Measurements from ENCODE around the gene OR7A10.

Gene OR7A10

DNA sequence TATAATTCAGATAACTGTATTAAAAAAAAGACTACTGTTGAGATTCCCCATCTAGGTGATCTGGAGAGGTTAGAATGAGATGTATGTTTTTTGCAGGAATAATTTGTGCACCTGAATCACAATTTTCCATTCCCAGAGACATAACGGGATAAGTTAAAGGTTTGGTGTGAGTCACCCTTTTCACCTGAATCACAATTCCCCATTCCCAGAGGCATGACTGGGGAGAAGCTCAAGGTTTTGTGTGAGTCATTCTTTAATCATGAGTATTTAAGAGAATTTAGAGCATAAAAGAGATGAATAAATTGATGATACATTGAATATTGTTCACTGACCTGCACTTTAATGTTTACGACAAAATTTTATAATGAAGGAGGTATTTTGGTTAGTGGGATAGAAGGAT is 22.7 kb downstream of the OR7A10 start:
- H4K12ac ChIP-seq (ENCODE audit: low read depth, low read length): no peak overlapping the region
- H3K18ac ChIP-seq (ENCODE audit: low read length): no peak overlapping the region
- no peak overlapping the region for H3K9ac ChIP-seq (ENCODE audit: low read length)
- H3K79me1 ChIP-seq (ENCODE audit: low read length): no peaks in the 10 kb centered on the region
- H3K23ac ChIP-seq (ENCODE audit: low read length): no peak overlapping the region
- H3K9me3 ChIP-seq (ENCODE audit: insufficient read depth, low read depth, low read length): peaks cover 11% of the 10 kb centered on the region
- no peak overlapping the region for H2AFZ ChIP-seq (ENCODE audit: insufficient read depth, low read length, poor library complexity)
- H4K8ac ChIP-seq (ENCODE audit: low read depth, low read length): no peak overlapping the region
- H3K4me1 ChIP-seq (ENCODE audit: control insufficient read depth in 1 of 2, insufficient read depth in 2 of 2, low read length in 2 of 2): no peaks in the 10 kb centered on the region
- no peak overlapping the region for H3K4ac ChIP-seq (ENCODE audit: low read depth, low read length)
- H3K79me2 ChIP-seq (ENCODE audit: control insufficient read depth, insufficient read depth, low read length, poor library complexity): no peaks in the 10 kb centered on the region
- no peak overlapping the region for H2BK120ac ChIP-seq (ENCODE audit: insufficient read depth, low read length, poor library complexity)
- H4K91ac ChIP-seq (ENCODE audit: low read depth, low read length): no peak overlapping the region
- H2AK5ac ChIP-seq (ENCODE audit: low read length): no peak overlapping the region
- no peak overlapping the region for H3K14ac ChIP-seq (ENCODE audit: low read length)
- H3K27me3 ChIP-seq (ENCODE audit: insufficient read depth, low read length): no peaks in the 10 kb centered on the region
- no peak overlapping the region for H3K4me2 ChIP-seq (ENCODE audit: low read length)
- H3K27ac ChIP-seq (ENCODE audit: low read depth, low read length): no peak overlapping the region
- H2BK12ac ChIP-seq (ENCODE audit: low read length): no peak overlapping the region
- H2BK5ac ChIP-seq (ENCODE audit: low read depth, low read length, poor library complexity): no peak overlapping the region
- DNase-seq: no peak
- no peaks in the 10 kb centered on the region for H3K36me3 ChIP-seq (ENCODE audit: control insufficient read depth in 1 of 2, insufficient read depth in 2 of 2, low read length in 2 of 2)
- H3K4me3 ChIP-seq (ENCODE audit: low read depth, low read length): no peak overlapping the region
- 100% methylated on average over 1 of the region's 2 CpGs for WGBS (ENCODE audit: extremely low coverage, insufficient coverage, insufficient read length)

GRCh38 chr19:14821937-14822336 is 26.8 kb downstream of the OR7A10 start:
- no peaks in the 10 kb centered on the region for H3K79me1 ChIP-seq (ENCODE audit: low read length)
- H3K9me3 ChIP-seq (ENCODE audit: insufficient read depth, low read depth, low read length): peaks cover 5% of the 10 kb centered on the region
- H3K4me1 ChIP-seq (ENCODE audit: control insufficient read depth in 1 of 2, insufficient read depth in 2 of 2, low read length in 2 of 2): no peaks in the 10 kb centered on the region
- no CpG with 5 or more reads among the region's 6 CpGs for WGBS (ENCODE audit: extremely low coverage, insufficient coverage, insufficient read length)
- no peak overlapping the region for H2AFZ ChIP-seq (ENCODE audit: insufficient read depth, low read length, poor library complexity)
- H2AK5ac ChIP-seq (ENCODE audit: low read length): no peak overlapping the region
- no peak for DNase-seq
- no peak overlapping the region for H3K4ac ChIP-seq (ENCODE audit: low read depth, low read length)
- no peak overlapping the region for H3K18ac ChIP-seq (ENCODE audit: low read length)
- no peak overlapping the region for H2BK5ac ChIP-seq (ENCODE audit: low read depth, low read length, poor library complexity)
- H2BK120ac ChIP-seq (ENCODE audit: insufficient read depth, low read length, poor library complexity): no peak overlapping the region
- H3K9ac ChIP-seq (ENCODE audit: low read length): no peak overlapping the region
- no peak overlapping the region for H3K23ac ChIP-seq (ENCODE audit: low read length)
- no peak overlapping the region for H3K27ac ChIP-seq (ENCODE audit: low read depth, low read length)
- H3K27me3 ChIP-seq (ENCODE audit: insufficient read depth, low read length): no peaks in the 10 kb centered on the region
- H4K8ac ChIP-seq (ENCODE audit: low read depth, low read length): no peak overlapping the region
- no peak overlapping the region for H3K4me3 ChIP-seq (ENCODE audit: low read depth, low read length)
- no peak overlapping the region for H2BK12ac ChIP-seq (ENCODE audit: low read length)
- no peak overlapping the region for H4K12ac ChIP-seq (ENCODE audit: low read depth, low read length)
- no peak overlapping the region for H4K91ac ChIP-seq (ENCODE audit: low read depth, low read length)
- H3K14ac ChIP-seq (ENCODE audit: low read length): no peak overlapping the region
- no peaks in the 10 kb centered on the region for H3K36me3 ChIP-seq (ENCODE audit: control insufficient read depth in 1 of 2, insufficient read depth in 2 of 2, low read length in 2 of 2)
- no peaks in the 10 kb centered on the region for H3K79me2 ChIP-seq (ENCODE audit: control insufficient read depth, insufficient read depth, low read length, poor library complexity)
- H3K4me2 ChIP-seq (ENCODE audit: low read length): no peak overlapping the region

- Histone ChIP-seq H2AK5ac (ENCODE audit: low read length) (no peak overlapping the region), H3K4me3 (ENCODE audit: low read depth, low read length) (no peak overlapping the region), H3K36me3 (ENCODE audit: control insufficient read depth in 1 of 2, insufficient read depth in 2 of 2, low read length in 2 of 2) (no peaks in the 10 kb centered on the region), H3K4me1 (ENCODE audit: control insufficient read depth in 1 of 2, insufficient read depth in 2 of 2, low read length in 2 of 2) (no peaks in the 10 kb centered on the region), H3K79me1 (ENCODE audit: low read length) (no peaks in the 10 kb centered on the region), H4K91ac (ENCODE audit: low read depth, low read length) (no peak overlapping the region), H4K8ac (ENCODE audit: low read depth, low read length) (no peak overlapping the region), H3K14ac (ENCODE audit: low read length) (no peak overlapping the region), H3K18ac (ENCODE audit: low read length) (no peak overlapping the region), H4K12ac (ENCODE audit: low read depth, low read length) (no peak overlapping the region), H3K9me3 (ENCODE audit: insufficient read depth, low read depth, low read length) (peaks cover 5% of the 10 kb centered on the region), H2BK12ac (ENCODE audit: low read length) (no peak overlapping the region), H3K23ac (ENCODE audit: low read length) (no peak overlapping the region), H2AFZ (ENCODE audit: insufficient read depth, low read length, poor library complexity) (no peak overlapping the region), H3K9ac (ENCODE audit: low read length) (no peak overlapping the region), H2BK120ac (ENCODE audit: insufficient read depth, low read length, poor library complexity) (no peak overlapping the region), H3K27ac (ENCODE audit: low read depth, low read length) (no peak overlapping the region), H3K4ac (ENCODE audit: low read depth, low read length) (no peak overlapping the region), H3K27me3 (ENCODE audit: insufficient read depth, low read length) (no peaks in the 10 kb centered on the region), H2BK5ac (ENCODE audit: low read depth, low read length, poor library complexity) (no peak overlapping the region), H3K4me2 (ENCODE audit: low read length) (no peak overlapping the region), H3K79me2 (ENCODE audit: control insufficient read depth, insufficient read depth, low read length, poor library complexity) (no peaks in the 10 kb centered on the region)
- WGBS (ENCODE audit: extremely low coverage, insufficient coverage, insufficient read length): 89% methylated on average over 1 of the region's 8 CpGs
- no peak for DNase-seq
Measured at GRCh38 chr19:14818588-14818987, 30.1 kb downstream of the OR7A10 start.

GRCh38 chr19:14817052-14817451 is 31.7 kb downstream of the OR7A10 start:
- Histone ChIP-seq H2AFZ (ENCODE audit: insufficient read depth, low read length, poor library complexity) (no peak overlapping the region), H3K18ac (ENCODE audit: low read length) (no peak overlapping the region), H4K8ac (ENCODE audit: low read depth, low read length) (no peak overlapping the region), H2BK12ac (ENCODE audit: low read length) (no peak overlapping the region), H3K79me2 (ENCODE audit: control insufficient read depth, insufficient read depth, low read length, poor library complexity) (no peaks in the 10 kb centered on the region), H3K4ac (ENCODE audit: low read depth, low read length) (no peak overlapping the region), H4K12ac (ENCODE audit: low read depth, low read length) (no peak overlapping the region), H3K14ac (ENCODE audit: low read length) (no peak overlapping the region), H3K36me3 (ENCODE audit: control insufficient read depth in 1 of 2, insufficient read depth in 2 of 2, low read length in 2 of 2) (no peaks in the 10 kb centered on the region), H3K4me2 (ENCODE audit: low read length) (no peak overlapping the region), H3K27ac (ENCODE audit: low read depth, low read length) (no peak overlapping the region), H2AK5ac (ENCODE audit: low read length) (no peak overlapping the region), H3K4me3 (ENCODE audit: low read depth, low read length) (no peak overlapping the region), H4K91ac (ENCODE audit: low read depth, low read length) (no peak overlapping the region), H2BK120ac (ENCODE audit: insufficient read depth, low read length, poor library complexity) (no peak overlapping the region), H3K4me1 (ENCODE audit: control insufficient read depth in 1 of 2, insufficient read depth in 2 of 2, low read length in 2 of 2) (no peaks in the 10 kb centered on the region), H3K9ac (ENCODE audit: low read length) (no peak overlapping the region), H3K23ac (ENCODE audit: low read length) (no peak overlapping the region), H3K79me1 (ENCODE audit: low read length) (no peaks in the 10 kb centered on the region), H3K9me3 (ENCODE audit: insufficient read depth, low read depth, low read length) (peaks cover 5% of the 10 kb centered on the region), H2BK5ac (ENCODE audit: low read depth, low read length, poor library complexity) (no peak overlapping the region), H3K27me3 (ENCODE audit: insufficient read depth, low read length) (no peaks in the 10 kb centered on the region)
- DNase-seq: no peak
- WGBS (ENCODE audit: extremely low coverage, insufficient coverage, insufficient read length): no CpG with 5 or more reads among the region's 3 CpGs
